CD4-positive, alpha-beta T cell treated with Interleukin-17A for 1 hour (primary cell): ENCODE measurements around the gene NSF.
"Not testable (repeated sequence)": the region's sequence is repeated elsewhere in the genome, so short reads cannot be mapped to it uniquely, and the experiment has no call there.

Experiments
- DNase-seq: peaks from one replicate; pipeline ENCODE4 v3.0.0-alpha.2; 2020

The NSF gene

DNA sequence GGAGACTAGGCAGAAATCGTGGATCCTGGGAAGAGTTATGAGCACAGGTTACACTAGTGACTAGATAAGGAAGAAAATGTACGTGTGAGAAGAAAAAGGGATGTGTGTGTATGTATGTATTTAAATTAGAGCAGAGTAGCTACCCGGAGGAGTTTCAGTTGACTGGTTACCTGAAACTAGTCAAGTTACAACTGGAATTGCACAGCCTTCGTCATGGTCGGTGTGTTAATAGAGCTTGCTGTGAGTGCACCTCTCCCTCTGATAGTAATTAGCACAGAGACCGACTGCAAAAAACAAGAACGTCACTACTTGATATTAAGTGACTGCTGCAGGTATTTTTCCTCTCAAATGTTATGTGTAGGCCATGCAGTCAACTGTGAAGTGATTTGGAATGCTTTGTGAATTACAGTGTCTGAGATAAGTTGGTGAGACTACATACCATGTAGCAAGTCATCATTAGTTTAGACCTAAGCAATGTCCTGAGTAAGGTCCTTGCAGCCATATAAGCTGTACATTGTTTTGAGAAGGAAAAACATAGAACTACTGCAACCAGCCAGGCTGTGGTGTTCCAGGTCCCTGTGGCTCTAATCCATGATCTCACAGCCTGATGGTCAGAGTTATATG lies 132.3 kb downstream of the NSF start:
- no peak for DNase-seq

DNA sequence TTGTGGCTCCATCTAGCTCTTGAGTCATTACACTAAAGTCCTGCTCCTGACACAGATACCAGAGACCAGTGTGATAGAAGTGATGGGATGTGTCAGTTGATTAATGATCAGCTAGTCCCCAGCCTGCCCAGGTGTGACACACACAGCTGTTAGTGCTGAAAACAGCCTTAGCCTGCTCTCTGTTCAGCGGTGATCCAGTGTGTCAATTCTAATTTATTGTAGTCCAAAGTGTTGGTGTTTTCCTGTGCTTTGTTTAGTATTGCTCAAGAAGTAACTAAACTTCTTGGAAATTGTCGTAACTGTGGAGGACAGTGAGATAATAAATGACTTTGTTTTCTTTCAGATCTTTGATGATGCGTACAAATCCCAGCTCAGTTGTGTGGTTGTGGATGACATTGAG lies 135.7 kb downstream of the NSF start:
- no peak for DNase-seq

DNA sequence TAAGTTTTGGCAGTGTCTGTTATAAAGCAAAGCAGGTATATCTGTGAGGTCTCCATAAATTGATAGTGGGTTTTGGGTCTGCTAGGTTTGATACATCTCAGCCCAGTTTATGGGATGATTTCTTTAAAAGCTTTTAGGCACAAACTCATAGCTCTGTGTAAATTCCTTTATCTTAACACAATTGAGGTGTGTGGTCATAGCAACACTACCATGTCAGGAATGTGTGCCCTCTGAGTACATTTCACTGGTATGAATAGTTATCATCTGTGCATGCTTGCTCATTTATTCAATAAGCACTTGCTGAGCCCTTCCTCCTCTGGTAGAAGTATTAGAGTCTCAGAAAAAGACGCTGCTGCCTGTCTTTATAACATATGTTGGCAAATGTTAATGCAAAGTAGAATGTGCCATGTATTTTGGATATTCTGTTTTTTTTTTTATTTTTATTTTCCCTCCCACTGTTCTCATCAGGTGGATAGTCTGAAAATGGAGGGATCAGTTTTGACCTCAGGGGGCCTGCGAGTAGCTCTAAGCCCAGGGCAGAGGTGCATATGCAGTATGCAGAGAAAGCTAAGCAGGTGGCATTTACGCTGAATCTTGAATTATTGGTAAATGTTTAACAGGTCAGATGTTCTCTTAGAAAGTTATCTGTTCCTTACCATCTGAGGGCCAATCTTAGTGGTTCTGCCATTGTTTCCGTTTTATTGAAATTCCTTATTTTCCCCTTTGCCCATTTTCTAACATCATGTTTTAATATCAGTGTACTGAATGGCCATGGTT lies 137.3 kb downstream of the NSF start:
- DNase-seq, result no peak

DNA sequence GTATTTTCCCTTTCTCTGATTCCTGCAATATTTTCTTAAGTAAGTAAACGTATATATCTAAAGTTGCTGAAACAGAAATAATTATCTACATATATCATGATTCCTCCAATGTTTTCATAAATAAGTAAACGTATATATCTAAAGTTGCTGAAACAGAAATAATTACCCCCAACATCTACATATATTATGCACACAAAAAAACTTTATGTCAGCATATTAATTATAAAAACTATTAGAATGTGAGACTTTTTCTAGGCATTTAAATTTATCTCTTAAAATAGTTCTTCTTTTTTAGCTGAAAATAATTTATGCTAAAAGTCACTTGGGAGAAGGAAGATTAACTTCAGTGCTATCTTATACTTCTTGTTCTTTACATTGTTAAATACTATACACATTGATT lies 139.6 kb downstream of the NSF start:
- DNase-seq, result no peak

DNA sequence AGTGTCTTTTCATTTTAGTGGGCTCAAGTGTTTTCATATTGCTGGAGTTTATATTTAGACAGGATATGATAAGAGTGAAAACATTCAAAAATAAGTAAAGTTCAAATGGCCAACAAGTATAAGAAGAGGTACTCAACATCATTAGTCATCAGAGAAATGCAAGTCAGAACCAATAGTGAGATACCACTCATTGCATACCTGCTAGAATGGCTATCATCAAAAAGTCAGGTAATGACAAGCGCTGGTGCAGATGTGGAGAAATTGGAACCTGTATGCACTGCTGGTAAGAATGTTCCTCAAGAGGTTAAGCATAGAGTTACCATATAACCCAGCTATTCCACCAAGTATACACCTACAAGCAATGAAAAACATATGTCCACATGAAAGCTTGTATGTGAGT lies 140.2 kb downstream of the NSF start:
- DNase-seq, result no peak

DNA sequence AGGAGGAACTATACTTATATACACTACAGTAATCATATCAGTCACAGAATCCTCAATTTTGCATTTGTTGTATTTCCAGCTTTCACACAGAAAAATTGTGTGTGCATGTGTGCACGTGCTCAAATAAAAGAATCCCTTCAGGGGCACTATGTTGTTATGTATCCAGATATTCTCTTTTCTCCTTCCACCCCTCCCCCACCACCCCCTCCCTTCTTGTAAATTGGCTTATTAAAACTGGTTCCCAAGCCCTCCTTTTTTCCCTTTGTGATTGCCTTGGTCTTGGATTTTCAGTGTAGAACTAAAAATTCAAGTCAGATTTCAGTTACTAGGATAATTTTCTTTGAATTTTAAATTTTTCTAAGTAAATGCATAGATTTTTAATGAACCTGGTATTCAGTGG lies 141.7 kb downstream of the NSF start:
- DNase-seq, result no peak

DNA sequence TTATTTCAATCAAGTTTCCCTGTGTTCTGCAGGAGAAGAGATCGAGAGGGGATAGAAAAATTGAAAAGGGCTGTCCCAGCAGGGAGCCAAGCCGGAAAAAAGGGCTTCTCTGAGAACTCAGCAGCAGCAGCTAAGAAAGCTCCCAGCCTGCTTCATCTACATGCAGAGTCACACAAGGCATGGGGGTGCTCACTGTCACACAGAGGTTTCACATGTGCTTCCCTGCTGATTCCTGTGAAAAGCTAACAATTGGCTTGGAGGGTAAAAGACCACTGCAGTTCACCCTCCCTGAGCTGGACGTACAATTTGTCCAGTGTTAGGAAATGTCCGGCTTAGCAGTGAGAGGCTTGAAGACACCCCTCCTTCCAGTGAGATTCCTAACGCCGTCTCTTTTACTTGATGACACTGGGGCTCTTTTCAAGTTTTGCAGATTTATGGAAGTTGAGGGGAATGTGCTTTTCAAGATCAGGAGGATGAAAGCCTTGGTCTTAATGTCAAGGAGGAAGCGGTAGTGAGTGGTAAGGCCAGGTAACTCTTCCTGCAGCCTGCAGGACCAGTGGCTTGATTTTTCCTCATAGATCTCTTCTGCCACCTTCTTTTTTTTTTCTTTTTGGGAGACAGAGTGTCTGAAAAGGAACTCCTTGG lies 142.4 kb downstream of the NSF start:
- no peak for DNase-seq

DNA sequence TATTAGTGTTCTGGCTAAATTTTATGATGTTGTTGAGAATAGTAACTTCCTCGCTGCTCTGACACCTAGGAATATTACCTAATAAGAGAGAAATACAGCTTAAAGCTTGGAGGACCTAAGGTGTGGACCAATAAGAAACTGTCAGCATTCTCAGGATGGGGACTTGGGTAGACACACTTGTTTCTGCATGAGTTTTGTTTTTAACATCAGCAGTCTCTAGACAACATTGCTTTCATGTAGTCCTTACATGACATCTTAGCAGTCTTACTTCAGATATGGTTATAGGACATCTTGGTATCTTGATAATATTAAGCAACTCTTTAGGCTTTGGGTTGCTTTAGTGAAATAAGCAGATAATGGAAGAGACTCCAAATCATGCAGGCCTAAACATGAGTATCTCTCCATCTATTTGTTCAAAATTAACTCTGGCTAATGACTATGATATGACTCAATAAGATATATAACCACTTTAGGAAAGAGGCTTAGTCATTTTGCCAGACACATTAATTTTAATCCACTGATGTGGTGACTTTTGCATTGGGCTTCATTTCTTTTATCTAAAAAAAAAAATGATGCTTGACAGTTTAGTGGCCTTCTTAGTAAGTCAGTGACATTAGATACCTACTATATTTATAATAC lies 143.5 kb downstream of the NSF start:
- DNase-seq, result no peak

DNA sequence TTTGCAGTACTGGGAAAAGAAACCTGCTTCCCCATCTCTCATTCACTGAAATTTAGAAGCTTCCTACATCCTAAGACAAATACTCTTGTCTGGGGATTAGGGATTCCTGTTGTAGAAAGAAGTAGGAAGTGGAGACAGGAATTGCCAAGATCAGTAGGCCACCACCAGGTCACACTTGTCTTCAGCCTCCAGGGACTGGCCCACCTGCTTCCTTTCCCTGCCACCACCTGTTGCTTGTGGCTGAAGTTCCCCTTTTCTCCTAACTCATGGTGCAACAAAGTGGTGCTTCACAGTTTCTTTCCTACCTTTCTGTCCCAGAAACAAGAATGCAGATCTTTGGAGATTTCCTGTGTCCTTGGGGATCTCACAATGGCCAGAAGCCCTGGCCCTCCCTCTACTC lies 145.6 kb downstream of the NSF start:
- no peak for DNase-seq

DNA sequence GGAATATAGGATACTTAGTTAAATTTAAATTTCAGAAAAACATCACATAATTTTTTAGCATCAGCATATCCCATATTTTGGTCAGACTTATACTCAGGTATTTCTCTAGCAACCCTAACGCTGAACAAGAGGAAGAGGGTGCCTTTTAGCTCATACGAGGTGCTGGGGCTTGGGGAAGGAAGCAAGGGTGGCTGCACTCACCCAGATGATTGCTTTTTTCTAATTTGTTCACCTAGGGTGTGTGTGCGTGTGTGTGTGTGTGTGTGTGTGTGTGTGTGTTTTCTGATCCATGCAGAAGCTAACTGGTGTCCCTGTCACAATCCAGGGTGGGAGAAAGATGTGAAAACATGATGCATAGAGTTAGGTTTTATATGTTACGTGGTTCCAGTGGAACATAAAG lies 146.9 kb downstream of the NSF start:
- no peak for DNase-seq

DNA sequence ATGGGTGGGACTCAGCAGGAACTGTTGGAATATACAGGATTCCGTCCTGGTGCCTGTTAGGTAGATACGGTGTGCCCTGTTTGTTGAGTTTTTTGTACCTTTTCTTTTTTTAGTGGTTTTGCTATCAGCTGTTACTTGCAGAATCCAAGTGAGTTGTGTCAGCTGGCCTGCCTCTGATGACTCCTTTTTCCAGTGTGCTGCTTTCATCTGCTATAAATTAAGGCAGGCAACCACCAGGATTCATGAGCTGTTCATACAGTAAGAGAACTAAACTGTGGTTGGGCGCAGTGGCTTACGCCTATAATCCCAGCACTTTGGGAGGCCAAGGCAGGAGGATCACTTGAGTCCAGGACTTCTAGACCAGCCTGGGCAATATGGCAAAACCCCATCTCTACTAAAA lies 148.1 kb downstream of the NSF start:
- DNase-seq, result no peak

DNA sequence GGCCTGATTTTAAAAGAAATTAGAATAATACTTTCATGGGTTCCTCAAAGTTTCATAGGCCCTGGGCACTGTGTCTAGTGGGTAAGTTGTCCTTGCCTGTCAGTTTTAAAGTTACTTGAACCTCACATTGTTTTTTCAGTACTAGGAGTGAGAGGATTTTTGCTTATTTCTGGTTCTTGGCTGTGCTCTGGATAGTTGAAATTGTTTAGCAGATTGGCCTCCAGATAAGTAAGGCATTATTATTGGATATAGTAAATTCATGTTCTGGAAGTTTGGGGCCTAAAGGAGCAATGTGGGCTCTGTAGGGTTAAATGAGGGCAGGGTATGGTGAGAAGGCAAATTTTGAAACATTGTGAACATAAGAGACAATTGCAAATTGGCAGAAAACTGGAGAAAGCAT lies 149.5 kb downstream of the NSF start:
- DNase-seq, result no peak

DNA sequence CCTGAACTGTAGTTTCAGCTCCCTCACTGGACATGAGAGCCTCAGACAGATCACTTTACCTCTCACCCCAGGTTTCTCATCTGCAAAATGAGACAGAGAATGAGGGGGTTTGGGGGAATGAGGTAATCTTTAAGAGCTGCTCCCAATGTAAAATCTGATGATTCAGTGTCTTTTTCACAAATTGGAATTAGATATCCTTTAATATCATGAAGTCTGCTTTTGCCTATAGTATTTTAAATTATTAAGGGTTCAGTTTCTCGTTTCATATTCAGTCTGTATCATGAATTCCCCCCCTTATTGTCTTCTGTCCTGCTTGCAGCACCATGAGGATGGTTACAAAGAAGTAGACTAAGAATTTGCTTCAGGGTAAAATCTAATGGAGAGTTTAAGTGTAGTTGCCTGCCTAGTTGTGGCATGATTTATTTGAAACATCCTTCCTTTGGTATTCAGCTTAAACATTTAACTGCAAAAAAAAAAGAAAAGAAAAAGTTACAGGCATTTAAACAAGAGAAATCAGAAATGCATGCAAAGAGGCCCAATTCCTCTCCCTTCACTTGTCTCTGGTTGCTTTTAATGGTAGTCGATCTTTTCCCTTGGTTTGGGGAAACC lies 150.8 kb downstream of the NSF start:
- no peak for DNase-seq

DNA sequence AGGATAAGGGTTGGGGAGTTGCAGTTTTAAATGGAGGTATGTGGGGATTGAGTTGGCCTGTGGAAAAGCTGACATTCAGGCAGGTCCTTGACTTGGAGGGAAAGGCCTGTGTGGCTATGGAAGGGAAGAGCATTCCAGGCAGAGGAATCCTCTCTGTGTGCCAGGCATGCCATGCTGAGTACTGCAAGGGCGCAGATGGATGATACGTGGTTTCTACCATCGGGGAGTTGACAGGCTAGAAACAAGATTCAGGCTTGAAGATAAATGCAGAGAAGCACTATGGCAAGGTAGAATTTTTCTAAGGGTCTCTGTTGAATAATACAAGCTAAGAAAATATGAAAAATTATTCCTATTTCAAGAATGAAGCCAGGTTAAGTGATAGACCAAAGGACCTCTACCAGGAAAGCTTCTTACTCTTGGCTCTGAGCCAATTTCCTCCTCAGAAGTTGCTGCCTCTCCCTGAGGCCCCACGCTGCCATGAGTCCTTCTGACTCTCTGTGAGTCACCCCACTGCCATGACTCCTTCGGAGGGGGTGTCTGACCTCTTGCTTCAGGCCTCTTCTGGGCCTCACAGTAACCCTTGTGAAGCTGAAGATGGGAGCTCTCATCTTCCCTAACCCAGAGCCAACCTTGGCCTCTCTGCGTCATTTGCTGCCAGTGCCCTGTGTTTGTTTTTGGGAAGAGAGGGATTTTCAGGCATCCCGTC lies 152.2 kb downstream of the NSF start:
- DNase-seq, result no peak

DNA sequence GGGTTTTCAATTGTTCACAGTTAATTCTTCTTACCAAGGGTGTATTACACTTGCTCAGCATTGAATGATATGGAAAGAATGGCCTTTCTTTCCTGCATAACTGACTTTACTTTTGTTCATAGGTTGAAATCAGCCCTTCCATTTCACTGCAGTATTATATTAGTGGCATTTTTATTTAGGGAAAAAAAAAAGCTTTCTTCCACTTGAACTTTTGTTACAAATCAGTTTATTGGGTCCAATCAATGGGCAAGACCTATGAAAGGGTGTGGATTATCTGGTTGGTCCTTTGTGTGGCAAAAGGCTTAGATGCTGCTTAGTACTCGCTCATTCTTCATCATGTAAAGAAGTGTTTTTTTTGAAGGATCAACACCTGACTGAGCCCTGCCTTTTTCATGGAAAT lies 154.0 kb downstream of the NSF start:
- no peak for DNase-seq

DNA sequence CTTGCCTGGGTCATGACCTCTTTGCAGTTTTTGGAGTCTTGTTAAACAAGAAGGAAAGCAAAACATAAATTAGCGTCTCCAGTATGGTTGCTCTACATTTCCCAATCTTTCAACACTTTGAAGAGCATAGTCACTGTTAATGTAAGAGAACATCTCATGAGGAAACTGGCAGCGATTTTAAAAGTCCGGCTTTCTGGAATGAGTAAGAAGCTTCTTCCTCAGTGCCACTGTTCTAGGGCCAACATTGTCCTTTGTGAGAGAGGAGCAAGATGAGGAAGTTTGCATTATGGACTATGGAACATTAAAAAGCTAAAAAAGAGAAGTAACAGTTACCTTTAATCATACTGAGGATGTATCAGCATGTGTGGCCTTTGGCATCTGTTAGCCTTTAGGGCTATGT lies 154.9 kb downstream of the NSF start:
- DNase-seq, result no peak

DNA sequence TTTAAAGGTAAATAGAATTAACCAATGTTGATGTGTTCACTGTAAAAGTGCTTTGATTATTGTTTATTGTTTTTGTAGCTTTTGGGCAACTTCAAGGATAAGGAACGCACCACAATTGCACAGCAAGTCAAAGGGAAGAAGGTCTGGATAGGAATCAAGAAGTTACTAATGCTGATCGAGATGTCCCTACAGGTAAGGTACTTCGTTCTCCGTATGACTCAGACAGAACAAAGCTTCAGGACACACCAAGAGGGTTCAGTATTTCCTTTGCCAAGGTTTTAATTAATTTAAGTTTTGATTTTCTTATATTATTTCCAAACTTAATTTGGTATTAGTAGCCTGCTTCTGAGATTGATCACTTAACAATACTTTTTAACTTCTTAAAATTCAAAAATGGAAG lies 161.0 kb downstream of the NSF start:
- DNase-seq, result no peak

DNA sequence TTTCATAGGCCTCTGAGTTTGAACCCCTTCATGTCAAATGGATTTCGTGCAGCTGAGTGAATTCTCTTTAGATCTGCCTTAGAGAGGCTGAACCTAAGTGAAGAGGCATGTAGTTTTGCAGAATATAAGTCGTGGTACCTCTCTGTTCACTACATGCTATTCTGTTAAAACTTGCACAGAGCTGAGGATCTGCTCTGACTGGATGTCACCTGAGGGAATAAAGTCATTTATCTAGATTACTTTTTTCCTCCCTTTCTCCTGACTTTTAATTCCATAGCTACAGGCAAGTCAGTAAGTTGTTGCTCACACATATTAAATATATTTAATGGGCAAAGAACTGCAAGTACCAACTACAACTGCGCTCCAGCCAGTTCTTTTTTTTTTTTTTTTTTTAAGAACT lies 163.3 kb downstream of the NSF start:
- DNase-seq, result no peak

DNA sequence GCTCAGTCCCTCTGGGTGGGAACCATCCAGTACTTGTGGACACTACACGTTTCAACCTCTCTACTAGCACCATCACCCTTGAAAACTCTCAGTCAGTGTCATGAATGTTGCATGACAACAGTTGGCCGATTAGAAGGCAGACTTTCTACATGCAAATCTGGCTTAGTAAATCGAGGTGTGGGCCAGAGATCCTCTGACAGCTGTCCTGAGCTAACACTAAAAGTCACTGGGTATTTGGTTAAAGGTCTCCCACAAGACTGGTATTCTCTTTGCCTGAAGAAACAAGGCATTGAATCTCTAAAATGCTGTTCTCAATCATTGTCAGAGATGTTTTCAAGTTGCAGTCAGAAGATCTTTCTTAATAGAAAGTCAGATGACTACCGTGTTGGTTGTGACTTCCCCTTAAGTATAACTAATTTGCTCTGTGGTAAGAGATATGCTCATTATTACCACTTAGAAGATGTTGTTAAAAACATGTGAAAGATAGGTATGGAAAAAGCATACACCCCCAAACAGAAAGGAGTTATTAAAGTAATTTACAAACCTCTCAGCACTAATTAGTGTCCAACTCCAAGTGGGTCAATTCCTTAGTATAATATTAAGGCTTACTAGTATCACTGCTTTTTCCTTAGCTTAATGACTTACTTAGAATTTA lies 165.7 kb downstream of the NSF start:
- no peak for DNase-seq

DNA sequence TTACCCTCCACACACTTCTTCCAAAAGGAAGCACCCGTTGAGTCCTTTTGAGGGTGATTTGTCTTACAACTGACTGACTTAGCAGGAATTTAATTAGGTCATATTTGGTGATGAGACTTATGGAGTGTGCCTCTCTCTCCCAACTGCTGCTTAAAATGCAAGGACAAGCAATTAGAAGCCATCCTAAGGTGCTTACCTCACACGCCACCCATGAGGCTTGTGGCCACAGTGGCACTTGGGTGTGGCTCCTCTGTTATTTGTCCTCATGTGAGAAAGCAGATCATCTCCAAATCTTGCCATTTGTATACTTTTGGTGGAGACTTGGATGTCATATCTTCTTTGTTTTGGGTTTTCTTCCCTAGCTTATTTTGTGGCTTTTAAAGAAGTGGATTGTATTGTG lies 166.4 kb downstream of the NSF start:
- DNase-seq, result no peak

DNA sequence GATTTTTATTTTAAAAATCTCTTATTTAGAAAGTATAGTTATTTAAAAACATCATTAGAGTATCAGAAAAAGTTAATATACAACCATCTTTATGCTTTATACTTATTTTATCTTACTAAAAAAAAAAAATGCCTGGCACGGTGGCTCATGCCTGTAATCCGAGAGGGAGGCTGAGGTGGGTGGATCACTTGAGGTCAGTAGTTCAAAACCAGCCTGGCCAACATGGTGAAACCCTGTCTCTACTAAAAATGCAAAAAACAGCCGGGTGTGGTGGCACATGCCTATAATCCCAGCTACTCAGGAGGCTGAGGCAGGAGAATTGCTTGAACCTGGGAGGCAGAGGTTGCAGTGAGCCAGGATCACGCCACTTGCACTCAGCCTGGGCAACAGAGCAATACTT lies 167.1 kb downstream of the NSF start:
- DNase-seq, result not testable (repeated sequence)

DNA sequence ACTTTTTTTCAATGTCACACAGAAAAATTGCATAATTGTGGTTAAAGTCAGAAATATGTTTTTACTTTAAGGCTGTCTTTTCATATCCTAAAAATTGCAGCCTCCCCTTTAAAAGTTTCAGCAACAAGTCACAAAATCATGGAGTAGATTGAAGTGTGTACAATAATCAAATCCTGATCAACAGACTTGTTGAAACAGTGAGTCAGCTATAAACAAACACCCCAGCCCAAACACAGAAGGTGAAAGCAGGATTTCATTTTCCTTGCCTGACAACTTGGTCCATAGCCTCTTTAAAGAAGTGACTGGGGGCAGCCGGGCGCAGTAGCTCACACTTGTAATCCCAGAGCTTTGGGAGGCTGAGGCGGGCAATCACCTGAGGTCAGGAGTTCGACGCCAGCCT lies 168.1 kb downstream of the NSF start:
- no peak for DNase-seq
